Fibroblast of skin of left quadriceps (primary cell): ENCODE data around the gene POU2F1.

ENCODE experiments used
- DNase-seq, 2 experiments: peaks; one replicate each; pipeline ENCODE4 v3.0.0-alpha.2; 2013; ENCODE audit warnings: low read depth in 2 of 2

POU2F1 gene

DNA sequence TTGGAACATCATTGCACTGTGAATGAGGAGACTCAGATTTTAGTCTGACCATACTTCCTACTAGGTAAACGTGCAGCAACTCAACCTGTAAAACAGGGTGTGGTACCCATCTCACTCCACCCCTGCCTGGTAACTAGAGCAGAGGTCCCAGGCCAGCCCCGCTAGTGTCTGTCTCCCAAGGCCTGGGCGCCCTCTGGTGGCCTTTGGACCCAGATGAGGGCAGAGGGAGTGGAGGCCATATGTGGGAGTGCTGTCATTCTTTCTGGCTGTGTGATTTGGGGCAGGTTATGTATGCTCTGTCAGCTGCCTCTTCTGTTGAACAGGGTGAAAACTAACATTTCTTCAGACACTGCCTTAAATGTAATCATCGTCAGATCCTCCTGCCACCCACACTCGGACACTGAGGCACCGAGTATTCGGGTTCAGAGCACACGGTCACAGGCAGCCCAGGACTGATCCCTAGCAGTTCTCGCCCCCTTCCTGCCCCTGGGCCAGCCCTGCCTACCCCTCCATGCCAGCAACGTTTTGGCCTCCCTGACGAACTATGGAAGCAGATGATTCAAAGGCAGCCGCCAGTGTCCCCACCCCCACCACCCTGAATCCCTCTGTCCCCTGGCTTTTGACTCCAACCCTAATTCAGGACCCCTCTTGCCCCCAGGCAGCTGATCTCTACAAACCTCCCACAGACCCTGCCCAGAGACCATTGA is 221.6 kb downstream of the POU2F1 start:
- peak; percentile 33 to 37 for DNase-seq

DNA sequence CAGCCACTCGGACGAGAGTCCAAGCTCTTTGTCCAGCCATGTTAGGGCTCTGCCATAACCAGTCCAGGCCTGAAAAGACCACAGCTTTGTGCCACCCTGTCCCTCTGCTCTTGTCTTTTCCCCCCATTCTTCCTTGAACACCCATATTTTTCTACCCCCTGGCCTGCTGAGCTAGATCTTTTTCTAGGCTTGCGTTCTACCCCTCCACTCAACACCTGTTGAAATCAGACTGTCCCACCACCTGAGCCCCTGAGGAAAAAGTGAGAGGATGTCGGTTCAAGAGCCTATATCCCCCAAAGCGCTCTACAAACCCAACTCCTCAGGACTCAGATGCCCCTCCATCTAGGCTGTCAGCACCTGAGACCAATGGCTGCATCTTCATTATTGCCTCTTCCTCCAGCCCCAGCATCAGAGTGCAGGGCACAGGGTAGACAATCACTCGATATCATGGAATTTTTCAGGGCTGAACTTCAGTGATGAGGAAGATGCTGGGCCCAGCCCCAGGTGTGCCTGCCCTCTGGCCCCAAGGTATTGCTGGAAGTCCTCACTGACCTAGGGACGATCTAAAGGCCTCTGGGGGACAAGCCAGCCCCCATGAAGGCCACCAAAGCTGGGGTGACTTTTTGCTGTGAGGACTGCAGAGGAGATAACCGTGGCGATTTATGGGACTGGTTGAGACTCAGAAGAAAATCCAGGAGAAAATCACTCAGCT is 222.3 kb downstream of the POU2F1 start:
- no peak for DNase-seq

DNA sequence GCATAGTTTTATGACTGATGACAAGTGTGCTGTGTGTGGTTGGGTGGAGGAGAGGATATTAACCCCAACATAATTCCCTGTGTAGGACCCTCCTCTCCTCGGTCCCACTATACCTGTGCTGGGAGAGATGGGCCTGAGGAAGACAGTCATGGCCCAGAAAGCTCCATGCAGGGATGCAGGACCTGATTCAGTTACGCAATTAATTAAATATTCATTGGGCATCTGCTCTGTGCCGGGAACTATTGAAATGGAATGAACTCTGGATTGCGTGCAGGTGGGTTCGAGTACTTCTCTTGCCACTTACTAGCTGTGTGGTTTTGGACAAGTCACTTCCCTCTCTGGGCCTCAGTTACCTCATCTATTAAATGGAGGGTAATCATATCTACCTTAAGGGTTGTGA is 223.1 kb downstream of the POU2F1 start:
- no peak for DNase-seq

DNA sequence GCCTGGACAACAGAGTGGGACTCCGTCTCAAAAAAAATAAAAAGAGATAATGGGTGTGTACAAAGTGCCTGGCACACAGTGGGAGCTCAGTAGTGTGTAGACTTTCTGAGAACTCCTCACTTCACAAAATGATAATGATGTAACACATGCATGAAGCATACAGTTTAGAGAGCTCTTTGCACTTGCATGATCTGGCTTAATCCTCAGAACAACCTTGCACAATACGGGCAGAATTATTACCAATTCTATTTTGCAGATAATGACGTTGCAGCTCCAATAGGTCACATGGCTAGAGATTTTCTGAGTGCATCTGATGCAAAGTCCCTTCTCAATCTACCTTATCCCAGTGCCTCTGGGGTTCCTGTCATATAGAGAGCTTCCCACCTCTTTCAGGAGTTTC is 226.3 kb downstream of the POU2F1 start:
- no peak for DNase-seq

DNA sequence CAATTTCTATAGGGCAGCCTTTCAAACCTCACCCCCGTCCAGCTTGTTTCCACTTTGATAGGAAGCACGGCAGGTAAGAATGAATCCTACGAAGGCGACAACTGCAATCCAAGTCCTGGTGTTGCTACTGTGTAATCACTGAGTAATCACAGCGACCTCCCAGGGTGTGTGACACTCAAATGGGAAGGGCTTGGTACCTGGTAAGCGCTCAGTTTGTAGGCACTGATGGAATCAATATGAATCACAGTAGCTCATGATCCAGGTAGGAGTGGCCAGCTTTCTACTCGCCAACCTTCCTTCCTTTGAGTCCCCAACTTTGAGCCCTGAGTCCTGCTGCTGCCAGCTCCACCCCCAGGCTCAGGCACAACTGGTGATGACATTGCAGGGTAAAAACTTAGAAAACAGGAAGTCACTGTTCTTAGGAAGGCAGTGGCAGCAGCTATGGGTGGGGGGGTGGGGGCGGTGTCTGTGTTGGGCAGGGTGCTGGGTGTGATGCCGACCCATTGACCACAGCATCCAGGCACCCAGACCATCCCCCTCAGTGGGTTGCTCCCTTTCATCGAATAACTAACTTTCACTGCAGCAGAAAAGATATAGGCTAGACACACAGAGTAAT is 226.9 kb downstream of the POU2F1 start:
- DNase-seq: no peak

DNA sequence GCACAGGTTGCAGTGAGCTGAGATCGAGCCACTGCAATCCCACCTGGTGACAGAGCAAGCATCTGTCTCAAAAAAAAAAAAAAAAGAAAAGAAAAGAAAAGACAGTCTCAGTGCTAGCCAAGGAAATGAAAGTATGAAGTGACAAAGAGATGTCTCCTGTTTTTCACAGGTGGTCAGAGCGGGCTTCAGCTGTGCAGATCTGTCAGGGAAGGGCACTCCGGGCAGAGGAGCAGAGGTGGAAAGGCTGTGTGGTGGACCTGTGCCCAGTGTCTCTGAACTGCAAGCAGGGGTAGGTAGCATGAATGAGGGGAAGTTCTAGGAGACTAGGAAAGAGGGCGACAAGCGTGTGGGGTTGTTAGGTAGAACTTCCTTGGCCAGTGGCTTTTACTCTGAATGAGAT is 230.2 kb downstream of the POU2F1 start:
- DNase-seq: no peak

DNA sequence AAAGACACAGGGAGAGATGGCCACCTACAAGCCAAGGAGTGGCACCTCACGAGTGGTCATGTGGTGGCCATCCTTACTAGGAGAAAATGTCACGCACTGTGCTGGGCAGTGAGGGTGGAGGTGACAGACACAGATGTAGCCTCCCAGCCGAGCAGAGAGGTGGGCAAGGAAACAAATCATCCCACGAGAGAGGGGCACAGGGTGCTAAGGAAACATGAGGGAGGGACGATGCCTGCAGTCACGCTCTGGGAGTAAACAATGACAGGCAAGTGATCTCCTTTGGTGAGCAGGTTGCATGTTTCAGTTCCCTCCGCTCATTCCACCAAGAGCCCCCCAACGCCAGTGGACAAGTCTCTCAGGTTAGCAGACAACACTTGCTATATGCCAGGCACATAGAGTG is 231.8 kb downstream of the POU2F1 start:
- DNase-seq: no peak

DNA sequence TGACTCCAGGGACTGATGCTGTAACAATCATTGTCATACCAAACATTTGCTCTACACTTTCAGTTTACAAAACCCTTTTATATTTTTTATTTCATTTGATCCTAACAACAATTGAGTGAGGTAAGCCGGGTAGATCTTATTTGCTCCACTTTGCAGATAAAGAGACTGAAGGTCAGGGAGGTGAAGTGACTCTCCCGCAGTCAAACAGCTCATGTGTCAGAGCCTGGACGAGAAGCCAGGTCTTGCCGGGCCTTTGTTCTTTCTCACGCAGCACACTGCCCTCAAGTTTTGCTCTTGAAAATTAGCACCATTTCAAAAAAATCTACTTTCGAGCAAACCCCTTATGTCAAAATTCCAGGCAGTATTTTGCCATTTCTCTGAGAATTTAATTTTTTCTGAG is 232.4 kb downstream of the POU2F1 start:
- no peak for DNase-seq

DNA sequence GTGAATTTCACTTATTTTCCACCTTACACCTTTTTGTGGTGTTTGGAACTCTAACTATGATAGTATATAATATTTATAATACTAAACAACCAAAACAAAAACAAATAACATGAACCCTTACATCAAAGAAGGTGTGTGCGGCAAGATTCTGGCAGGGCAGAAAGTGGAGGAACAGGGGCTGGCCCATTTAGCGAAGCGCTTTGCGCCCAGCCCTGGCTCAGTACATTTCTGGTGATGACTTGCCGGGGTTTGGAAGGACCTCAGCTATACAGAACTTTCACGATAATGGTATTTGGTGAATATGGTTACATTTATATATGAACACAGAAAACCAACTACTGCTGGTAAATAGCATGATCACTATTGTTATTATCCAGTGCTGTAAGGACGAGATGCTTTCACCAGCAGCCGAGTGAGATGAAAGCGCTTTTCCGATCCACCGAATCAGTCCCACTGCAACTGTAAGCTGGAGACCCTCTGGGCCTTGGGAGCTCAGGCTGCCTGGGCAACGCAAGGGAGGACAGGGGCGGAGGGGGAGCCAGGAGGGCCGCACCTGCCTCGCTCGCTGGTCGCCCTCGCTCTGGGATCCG is 233.7 kb downstream of the POU2F1 start:
- no peak for DNase-seq

DNA sequence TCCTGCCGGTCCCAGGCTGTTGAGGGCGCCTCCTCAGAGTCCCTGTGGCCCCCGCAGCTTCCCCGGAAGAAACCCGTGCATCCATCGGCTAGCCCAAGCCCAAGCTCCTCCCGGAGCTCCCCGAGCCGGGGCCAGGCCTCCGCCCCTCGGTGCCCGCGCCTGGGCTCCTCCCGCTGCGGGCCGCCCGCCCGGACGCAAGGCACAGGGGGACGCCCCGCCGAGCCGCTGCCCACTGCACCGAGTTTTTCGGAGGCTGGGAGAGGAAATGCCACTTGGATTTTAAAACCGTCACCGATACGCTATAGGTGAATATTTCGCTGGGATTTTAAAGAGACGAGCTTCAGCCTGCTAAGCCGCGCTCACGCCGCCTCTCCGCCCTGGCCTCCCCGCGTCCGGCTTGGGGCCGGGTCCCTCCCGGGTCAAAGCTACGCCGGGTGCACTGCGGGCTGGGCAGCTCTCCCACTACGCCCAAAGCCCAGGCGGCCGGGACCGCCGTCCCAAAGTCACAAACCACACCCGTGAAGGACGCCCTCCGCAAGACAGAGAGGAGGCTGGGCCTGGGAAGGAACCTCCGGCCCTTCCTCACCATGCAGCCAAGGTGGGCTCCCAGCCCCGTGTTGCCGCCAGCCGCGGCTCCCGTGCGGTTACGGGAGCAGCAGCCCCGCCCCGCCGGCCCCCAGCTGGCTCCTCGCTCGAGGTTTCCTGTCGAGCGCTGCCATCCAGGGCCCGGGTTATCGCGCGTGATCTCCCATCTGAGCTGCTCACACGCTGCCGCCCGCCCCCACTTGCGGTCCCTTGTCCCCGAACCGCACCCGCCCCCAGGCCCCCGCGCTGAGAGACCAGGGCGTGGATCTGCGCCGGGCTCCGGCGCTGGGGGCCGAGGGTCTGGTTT is 234.5 kb downstream of the POU2F1 start:
- DNase-seq: no peak

DNA sequence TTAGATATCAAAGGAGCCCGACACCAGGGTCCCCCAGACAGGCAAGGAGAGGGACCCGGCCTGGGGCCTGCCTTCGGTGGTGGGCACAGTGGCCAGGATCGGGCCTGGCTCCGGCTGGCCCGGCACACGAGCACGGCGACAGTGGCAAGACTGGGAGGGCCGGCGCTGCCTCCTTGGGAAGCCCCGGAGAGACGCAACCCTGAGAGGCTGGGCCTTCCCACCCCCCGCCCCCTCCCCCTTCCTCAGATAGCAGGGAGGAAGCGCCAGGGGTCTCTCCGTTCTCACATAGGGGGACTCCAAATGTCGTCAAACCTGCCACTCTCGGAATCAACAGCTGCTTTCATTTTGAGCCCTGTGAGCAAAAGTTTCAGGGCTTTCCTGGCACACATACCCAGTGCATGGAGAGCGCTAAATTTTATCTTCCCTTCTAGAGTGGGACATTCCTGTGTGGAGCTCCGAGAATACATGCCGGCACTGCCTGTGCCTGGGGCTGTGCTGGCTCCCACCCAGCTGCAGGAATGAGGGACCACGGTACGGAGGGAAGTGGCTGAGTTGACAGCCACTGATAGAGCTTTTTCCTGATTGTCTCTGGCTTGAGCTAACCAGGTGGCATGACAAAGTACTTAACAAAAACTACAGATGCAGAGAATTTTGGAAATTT is 235.2 kb downstream of the POU2F1 start:
- DNase-seq: no peak

DNA sequence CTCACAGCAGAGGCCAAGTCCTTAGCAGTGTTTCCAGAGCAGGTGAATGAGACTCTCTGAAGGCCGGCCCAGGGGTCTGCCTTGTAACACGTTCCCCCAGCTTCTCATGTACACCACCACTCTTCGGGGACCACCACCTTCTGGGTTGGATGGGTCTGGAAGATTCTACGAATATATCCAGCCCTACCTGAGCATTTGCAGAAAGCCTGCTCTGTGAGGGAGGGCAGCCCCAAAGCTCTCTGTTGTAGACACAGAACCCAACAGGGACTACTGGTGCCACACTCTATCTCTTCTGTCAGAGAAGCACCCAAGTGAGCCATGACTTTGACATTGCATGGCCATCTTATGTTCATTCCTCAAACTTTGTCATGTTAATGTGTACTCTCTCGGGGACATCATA is 235.8 kb downstream of the POU2F1 start:
- no peak for DNase-seq

DNA sequence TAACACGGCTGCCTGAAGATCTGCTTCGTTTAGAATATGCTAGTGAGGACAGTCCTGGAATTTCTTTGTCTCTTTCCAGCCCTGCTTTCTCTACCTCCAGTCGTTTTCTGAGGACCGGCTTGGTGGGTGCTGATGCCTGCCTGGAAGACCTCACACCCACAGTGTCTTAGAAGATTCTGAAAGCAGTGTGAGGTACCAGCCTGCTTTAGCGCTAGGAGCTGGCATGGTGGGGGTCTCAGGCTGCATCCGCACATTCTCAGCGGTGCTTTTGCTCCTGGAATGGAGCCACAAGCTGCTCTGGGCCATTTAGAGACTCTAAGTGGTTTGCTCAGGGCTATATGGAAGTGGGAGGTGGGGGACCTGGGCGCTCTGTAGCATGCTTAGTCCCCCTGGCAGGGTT is 236.2 kb downstream of the POU2F1 start:
- no peak for DNase-seq

DNA sequence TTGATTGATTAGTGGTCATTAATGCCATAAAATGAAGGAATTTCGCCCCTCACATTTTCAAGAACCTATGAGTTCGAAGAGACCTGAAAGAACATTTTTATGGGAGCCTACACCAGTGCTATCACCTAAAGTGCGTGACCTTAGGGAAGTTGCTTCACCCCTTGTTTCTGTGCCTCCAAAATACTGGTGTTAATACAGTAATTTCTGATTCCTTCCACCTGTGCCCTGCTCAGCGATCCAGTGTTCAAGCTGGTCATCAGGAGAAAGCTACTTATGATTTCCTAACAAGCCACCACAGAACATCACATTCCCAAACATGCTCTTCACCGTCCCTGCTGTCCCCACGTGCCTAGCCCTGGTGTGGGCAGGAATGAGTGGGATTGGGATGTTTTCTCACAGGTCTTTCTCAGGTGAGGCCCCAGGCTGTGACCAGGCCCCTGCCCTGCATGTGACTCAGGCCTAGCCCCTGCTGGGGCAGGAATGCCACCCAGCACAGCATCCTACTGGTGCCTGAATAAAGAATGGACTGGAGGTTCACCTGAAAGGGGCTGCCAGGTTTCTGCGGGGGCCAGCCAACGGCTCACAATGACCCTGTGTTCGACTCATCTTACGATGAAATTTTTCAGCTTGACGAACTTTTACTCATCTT is 237.4 kb downstream of the POU2F1 start:
- no peak for DNase-seq

DNA sequence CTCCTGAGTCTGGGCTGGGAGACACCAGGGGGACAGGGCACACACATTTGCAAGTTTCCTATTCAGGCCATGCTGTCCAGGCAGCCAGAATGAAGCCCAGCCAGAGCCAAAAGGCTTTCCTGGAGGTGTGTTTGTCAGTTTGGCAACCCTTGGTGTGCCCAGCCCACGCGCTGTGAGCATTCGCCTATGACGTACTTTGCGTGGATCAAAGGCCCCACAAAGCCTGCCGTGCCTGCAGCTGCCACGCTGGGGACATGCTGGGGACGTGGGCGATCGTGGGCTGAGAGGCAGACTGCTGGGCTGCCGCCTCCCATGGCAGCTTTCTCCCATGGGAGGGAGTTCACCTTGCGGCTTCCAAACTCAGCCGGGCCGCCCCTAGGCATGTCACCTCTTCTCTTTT is 240.2 kb downstream of the POU2F1 start:
- DNase-seq: no peak

DNA sequence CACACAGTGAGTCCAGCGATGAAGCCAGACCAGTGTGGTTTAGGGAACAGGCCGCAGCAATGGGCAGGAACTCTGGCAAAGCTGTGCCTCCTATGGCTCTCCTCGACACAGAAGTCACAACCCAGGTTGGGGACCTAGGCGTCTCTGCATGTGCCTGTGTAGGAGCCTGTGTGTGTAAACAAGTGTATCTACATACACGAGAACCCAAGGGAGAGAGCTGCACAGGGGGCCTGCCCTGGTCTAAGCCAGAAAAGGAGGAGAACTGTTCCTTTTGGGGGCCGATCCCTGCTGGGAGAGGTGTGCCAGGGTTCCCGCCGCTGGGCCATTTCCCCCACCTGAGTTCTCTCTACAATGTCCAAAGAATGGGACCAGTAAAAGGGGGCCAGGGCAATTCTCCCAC is 241.7 kb downstream of the POU2F1 start:
- DNase-seq: no peak

DNA sequence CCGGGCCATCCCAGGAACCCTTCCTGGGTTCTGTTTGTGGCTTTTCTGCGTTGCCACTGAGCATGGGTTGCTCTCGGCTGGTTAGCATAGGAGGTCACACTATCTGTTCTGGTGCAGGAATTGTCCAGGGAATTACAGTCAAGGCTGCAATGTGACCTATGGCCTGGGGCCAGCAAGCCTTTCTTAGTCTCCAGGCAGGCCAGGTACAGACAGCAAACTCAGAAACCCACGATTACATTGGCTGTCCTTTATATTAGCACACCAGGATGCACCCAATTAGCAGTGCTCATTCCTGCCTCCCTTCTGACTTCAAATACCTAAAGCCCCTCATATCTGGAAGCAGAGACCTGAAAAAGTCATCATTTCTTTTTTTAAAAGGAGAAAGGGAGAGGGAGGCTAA is 242.4 kb downstream of the POU2F1 start:
- no peak for DNase-seq

DNA sequence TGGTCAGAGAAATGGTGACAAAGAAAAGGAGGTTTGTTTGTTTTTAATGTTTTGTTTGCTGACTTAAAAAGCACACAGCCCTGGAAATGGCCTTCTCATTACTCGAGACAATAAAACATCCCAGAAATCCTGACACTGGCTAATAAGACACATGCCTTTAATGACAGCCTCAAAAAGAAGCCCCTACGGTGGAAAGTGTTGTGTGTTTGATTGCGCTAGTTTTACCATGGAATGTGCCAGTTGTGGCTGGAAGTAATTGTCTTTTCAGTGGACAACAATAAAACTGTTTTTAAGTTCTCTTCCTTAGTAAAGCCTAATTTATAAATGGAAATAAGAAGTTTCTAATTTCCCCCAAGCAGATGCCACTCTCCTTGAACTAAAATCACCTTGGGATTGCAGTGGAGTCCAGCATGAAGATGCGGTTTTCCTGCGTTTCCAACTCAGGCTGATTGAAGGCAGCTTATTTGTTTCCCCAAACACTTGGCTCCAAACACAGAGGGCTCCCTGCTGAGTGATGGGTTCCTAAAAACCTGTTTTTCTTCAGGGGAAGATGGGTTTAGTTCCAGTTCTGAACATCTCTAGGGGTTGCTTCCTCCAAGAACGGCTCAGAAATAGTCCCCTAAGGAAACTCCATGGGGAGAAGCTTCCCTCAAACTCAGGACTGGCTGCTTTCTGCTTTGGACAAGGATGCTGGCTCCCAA is 243.3 kb downstream of the POU2F1 start:
- no peak for DNase-seq

DNA sequence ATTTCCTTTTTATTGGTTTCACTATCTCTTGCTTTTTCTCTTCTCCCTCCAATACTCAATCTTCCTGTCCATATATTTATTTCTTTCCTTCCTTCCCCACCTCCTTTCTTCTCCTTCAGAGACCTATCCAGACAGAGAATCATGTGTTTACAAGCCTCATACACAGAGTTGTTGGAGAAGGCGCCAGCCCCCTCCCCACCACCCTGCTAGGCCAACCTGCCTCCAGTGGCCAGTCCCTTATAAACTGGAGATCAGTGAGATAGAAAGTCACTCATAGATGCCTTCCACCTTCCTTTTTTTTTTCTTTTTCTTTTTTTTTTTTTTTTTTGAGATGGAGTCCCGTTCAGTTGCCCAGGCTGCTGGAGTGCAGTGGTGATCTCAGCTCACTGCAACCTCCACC is 244.3 kb downstream of the POU2F1 start:
- DNase-seq: no peak

DNA sequence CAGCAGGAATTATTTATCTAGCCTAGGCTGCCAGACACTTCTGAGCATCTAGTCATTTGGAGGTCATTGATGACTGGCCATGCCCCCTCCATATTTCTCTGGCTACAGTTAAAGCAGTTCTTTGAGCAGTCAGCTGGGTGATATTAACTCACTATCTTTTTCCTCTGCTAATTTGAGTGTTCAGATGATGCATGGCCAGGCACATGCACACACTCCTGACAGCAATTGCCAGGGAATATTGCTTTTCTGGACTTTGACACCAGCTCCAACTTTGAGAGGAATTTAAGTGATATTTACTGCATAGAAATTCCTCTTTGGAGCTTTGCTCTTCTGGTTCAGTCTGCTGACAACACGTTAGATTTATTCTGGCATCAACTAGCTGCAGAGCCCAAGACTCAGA is 245.1 kb downstream of the POU2F1 start:
- DNase-seq: no peak
